Activated B cell treated with CpG ODN at 0.5 μM for 24 hours (primary cell): Measurements from ENCODE around the gene CCNK. TPM values are rescaled to one million over a fixed set of nuclear protein-coding genes. Genes with fewer than 3 reads are reported as not detected.

Source experiments
- ATAC-seq: fragments of 200-7000 bp; cut with Tn5 transposase; one replicate; pipeline ENCODE4 v1.10.0; 2021; ENCODE audit warnings: low read depth, mild to moderate bottlenecking, moderate library complexity
- CTCF ChIA-PET: fragments of 350-600 bp; sonication (Branson Sonifier 250); formaldehyde crosslinking; loops from one replicate; lab custom pipeline; 2021; ENCODE audit warnings: antibody characterized with exemption; lab: Charles Lee
- POLR2A ChIA-PET: fragments of 350-600 bp; sonication (Branson Sonifier 250); formaldehyde crosslinking; loops from one replicate; lab custom pipeline; 2021; ENCODE audit warnings: antibody characterized with exemption; lab: Charles Lee
- DNase-seq: peaks from one replicate; pipeline ENCODE4 v3.0.0; 2022
- H3K27ac Mint-ChIP-seq: one replicate; pipeline ENCODE4 v1.8.0; 2020; ENCODE audit warnings: mixed read lengths
- H3K27me3 Mint-ChIP-seq: one replicate; pipeline ENCODE4 v1.8.0; 2021; ENCODE audit warnings: mixed read lengths
- H3K36me3 Mint-ChIP-seq: one replicate; pipeline ENCODE4 v1.8.0; 2021; ENCODE audit warnings: low read depth, mixed read lengths
- H3K4me1 Mint-ChIP-seq: one replicate; pipeline ENCODE4 v1.8.0; 2021; ENCODE audit warnings: mixed read lengths
- H3K4me3 Mint-ChIP-seq: one replicate; pipeline ENCODE4 v1.8.0; 2020; ENCODE audit warnings: mild to moderate bottlenecking, mixed read lengths
- H3K9me3 Mint-ChIP-seq: one replicate; pipeline ENCODE4 v1.8.0; 2020; ENCODE audit warnings: mixed read lengths
- intact Hi-C: fragments of 100-400 bp; cut with micrococcal nuclease; formaldehyde crosslinking; loops from one replicate; pipeline ENCODE4 v1.15.1; 2024
- total RNA-seq: library from RNA; stranded (reverse); gene quantifications from 2 replicates; pipeline ENCODE4 v1.2.3, GENCODE V29; 2022
- TF ChIP-seq, protein P1 (sequence below): fragments of 200-600 bp; IDR thresholded peaks from one replicate; pipeline ENCODE4 v1.8.0; 2022; ENCODE audit warnings: antibody characterized with exemption, mild to moderate bottlenecking

Gene CCNK
- total RNA-seq, 1 donor from 2014 or later: 79.2 TPM

DNA sequence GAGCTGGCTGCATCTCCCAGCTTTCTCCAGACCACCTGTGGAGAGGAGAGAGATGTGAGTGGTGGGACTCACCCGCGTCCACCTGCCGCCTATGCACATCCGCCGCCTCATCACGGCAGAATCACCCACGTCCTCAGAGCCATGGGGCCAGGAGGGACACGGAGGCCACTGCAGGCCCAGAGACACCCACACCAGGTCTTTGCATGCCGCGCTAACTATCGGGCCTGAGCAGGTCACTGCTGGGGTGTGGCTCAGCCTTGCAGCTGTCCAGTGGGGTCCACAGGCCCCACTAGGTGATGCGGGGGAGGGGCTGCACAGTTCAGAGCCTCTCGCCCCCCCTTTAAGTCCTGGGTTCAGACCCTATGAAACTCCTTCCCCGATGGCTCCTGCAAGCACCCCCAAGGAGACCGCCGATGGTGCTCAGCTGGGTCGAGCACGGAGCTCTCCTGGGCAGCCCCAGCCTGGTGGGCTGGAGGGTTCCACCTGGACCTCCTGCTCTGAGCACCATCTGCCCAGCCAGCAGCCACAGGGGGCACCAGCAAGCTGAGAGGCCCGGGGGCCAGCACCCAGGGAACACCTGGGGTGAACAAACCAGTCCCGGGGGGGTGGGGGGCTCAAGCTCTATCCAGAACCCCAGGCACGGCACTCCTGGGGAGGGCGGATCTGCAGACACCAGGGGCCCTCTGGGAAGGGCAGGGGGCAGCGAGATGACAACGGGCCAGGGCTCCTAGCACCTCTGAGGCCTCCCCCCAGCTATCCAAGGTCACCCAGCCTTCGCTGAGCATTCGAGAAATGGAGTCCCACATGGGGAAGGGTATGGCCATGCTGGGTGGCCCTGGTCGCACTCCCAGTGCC lies 34.3 kb downstream of the CCNK start:
- TF ChIP-seq, protein P1, sequence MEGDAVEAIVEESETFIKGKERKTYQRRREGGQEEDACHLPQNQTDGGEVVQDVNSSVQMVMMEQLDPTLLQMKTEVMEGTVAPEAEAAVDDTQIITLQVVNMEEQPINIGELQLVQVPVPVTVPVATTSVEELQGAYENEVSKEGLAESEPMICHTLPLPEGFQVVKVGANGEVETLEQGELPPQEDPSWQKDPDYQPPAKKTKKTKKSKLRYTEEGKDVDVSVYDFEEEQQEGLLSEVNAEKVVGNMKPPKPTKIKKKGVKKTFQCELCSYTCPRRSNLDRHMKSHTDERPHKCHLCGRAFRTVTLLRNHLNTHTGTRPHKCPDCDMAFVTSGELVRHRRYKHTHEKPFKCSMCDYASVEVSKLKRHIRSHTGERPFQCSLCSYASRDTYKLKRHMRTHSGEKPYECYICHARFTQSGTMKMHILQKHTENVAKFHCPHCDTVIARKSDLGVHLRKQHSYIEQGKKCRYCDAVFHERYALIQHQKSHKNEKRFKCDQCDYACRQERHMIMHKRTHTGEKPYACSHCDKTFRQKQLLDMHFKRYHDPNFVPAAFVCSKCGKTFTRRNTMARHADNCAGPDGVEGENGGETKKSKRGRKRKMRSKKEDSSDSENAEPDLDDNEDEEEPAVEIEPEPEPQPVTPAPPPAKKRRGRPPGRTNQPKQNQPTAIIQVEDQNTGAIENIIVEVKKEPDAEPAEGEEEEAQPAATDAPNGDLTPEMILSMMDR: no peak
- ChIA-PET POLR2A (no interaction called here), CTCF (interaction anchor here (1.5 kb wide), 1 partner anchor 370 kb away, joined by 4 read pairs; no protein-coding TSS in a partner anchor)
- ATAC-seq: no peak
- no peak overlapping the region for H3K27ac Mint-ChIP-seq
- no peaks in the 10 kb centered on the region for H3K9me3 Mint-ChIP-seq
- intact Hi-C loops: no loop called here
- peaks cover 21% of the 10 kb centered on the region for H3K36me3 Mint-ChIP-seq
- H3K4me1 Mint-ChIP-seq: no peaks in the 10 kb centered on the region
- H3K4me3 Mint-ChIP-seq: no peak overlapping the region
- H3K27me3 Mint-ChIP-seq: no peaks in the 10 kb centered on the region
- no peak for DNase-seq

DNA sequence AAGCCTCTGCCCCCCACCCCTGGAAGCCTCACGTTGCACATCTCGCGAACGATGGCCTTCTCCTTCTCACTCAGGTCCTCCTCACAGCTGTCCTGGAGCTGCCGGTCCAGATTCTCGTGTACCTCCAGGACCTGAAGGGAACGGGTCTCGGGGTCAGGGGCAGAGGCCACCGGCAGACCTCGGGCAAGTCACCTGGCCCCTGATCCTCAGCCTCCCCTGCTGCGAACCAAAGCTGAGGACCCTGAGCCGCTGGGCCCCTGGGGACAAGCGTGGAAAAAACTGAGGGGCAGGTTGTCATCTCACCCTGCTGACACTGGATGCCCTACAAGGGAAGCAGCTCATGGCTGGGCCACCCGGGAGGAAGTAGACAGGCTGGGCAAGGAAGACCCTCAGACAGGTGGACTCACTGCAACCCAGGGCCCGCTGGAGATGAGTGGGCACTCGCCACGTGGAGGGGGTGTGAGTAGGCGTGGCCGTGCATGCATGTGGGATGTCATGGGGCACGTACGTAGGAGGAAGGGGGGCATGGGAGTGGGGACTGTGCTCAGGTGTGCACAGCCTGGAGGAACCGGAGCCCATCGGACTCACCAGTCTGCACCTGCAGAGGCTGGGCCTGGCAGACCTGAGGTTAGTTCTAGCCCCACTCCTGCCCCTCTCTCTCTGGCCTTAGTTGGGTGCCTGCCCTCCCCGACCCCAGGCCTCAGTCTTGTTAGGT lies 35.1 kb downstream of the CCNK start:
- DNase-seq (no peak), ATAC-seq (no peak)
- H3K4me3 Mint-ChIP-seq: no peak overlapping the region
- CTCF ChIA-PET: interaction anchor here (1.5 kb wide), 1 partner anchor 369 kb away, joined by 4 read pairs; no protein-coding TSS in a partner anchor
- TF ChIP-seq, protein P1: no peak
- no peaks in the 10 kb centered on the region for H3K9me3 Mint-ChIP-seq
- H3K4me1 Mint-ChIP-seq: no peaks in the 10 kb centered on the region
- POLR2A ChIA-PET: no interaction called here
- H3K27me3 Mint-ChIP-seq: no peaks in the 10 kb centered on the region
- no peak overlapping the region for H3K27ac Mint-ChIP-seq
- intact Hi-C loops: no loop called here
- peaks cover 14% of the 10 kb centered on the region for H3K36me3 Mint-ChIP-seq

DNA sequence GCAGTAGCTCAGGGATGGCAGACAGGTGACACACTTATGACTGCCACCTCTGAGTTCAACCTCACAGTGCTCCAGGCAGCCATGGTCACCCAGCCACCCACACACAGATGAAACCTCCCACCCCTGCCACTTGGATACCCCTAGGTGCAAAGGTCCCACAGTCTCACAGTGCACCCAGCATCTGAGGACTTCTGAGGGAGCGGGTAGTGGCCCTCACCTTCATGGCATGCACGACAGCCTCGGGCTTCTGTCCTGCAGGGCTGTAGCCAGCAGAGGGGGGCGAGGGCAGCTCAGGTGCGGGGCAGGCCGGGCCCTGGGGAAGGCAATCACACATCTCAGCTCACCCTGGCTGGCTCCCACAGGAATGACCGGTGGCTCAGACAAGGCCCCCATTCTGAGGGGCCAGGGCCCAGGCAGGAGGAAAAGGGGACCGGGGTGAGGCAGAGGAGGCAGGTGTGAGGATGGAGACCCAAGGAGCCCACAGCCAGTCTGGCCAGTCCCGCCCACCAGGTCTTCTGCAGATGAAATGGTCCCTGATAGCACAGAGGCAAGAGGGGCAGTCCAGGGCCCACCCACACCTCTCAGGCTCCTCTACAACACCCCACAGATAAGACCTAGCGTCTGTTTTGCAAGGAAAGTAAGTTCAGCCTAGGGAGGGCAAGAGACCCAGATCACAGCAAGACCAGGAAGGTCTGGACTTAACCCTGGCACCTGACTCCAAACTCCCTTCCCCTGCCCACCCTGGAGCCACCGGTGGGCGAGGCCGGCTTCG lies 35.8 kb downstream of the CCNK start:
- H3K4me3 Mint-ChIP-seq: no peak overlapping the region
- H3K36me3 Mint-ChIP-seq: peaks cover 12% of the 10 kb centered on the region
- ChIA-PET CTCF (no interaction called here), POLR2A (no interaction called here)
- no peaks in the 10 kb centered on the region for H3K9me3 Mint-ChIP-seq
- no peaks in the 10 kb centered on the region for H3K4me1 Mint-ChIP-seq
- no peak overlapping the region for H3K27ac Mint-ChIP-seq
- no peaks in the 10 kb centered on the region for H3K27me3 Mint-ChIP-seq
- intact Hi-C loops: no loop called here
- no peak for ATAC-seq
- DNase-seq: no peak
- TF ChIP-seq, protein P1: no peak

DNA sequence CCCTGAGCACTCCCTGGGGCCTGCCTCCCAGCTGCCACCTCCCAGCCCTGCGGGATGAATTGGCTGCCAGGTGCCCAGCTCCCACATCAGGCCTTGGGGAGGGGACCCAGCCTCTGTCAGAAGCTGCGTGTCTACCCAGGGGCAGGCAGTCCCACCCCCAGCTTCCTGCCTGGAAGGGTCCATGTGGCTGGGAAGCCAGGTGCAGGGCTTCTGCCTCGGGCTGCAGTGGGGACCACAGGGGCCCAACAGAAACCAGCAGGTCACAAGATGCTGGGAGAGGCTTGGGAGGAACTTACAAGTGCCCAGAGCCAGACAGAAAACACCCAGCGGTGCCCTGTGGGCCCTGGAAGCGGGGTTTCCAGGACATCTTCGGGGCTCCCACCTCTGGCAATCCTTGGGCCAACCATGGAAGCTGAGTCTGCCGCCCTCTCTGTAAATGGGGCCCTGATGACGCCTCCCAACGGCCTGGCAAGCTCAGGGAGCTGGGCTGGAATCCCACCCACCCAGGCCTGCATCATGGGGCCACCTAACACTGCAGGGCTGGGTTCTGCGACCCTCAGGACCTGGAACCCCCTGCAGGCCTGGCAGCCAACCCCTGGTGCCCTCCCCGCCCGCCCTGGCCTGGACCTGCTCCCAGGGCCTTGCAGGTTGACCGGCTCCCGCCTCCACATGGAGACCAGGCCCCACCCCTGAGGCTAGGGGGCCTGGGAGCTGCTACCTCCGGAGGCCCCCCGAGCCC lies 36.6 kb downstream of the CCNK start:
- ATAC-seq (no peak), DNase-seq (no peak)
- Mint-ChIP-seq H3K4me3 (no peak overlapping the region), H3K27ac (no peak overlapping the region), H3K4me1 (no peaks in the 10 kb centered on the region), H3K9me3 (no peaks in the 10 kb centered on the region), H3K27me3 (no peaks in the 10 kb centered on the region), H3K36me3 (peaks cover 7% of the 10 kb centered on the region)
- POLR2A ChIA-PET: no interaction called here
- intact Hi-C loops: loop anchor here (1.0 kb wide), 1 partner anchor 111 kb away; no protein-coding TSS in a partner anchor
- CTCF ChIA-PET: no interaction called here
- TF ChIP-seq, protein P1: no peak
